Measurements from ENCODE around the gene TBC1D8. TPM values are rescaled to one million over a fixed set of nuclear protein-coding genes. Genes with fewer than 3 reads are reported as not detected.

Gene TBC1D8
- total RNA-seq, 4 donors from 2014 or later, result 22.2 to 68.0 (median 31.9) TPM

DNA sequence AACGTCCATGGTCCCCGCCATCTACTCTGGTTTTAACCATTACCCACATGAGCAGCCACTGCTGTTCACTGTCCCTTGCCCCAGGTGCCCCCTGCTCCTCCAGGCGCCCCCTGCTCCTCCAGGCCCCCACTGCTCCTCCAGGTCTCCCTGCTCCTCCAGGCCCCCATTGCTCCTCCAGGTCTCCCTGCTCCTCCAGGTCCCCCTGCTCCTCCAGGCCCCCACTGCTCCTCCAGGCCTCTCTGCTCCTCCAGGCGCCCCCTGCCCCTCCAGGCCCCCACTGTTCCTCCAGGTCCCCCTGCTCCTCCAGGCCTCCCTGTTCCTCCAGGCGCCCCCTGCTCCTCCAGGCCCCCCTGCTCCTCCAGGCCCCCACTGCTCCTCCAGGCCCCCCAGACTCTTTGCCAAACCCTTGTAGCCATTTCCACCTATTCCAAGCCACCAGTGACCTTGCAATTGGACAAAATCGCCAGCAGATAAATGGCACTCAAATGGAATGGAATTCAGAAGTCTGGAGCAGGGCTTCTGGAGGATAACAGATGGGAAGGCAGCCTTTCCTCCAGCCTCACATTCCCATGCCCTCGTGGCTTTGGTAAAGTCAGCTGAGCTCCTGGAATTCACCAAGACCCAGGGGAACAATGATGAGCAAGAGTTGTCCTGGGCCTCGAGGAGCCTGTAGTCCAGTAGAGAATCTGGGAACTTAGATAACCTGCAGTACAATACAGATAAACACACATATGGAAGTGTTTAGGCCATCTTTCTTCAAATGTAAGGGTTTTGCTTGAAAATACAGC, 162.4 kb downstream of the TBC1D8 start:
- ATAC-seq (ENCODE audit: low FRiP score), result no peak

GRCh38 chr2:100987974-100988373, 163.2 kb downstream of the TBC1D8 start:
- ATAC-seq (ENCODE audit: low FRiP score) (no peak), DNase-seq (ENCODE audit: low spot score) (no peak)
- TF ChIP-seq, protein P1, sequence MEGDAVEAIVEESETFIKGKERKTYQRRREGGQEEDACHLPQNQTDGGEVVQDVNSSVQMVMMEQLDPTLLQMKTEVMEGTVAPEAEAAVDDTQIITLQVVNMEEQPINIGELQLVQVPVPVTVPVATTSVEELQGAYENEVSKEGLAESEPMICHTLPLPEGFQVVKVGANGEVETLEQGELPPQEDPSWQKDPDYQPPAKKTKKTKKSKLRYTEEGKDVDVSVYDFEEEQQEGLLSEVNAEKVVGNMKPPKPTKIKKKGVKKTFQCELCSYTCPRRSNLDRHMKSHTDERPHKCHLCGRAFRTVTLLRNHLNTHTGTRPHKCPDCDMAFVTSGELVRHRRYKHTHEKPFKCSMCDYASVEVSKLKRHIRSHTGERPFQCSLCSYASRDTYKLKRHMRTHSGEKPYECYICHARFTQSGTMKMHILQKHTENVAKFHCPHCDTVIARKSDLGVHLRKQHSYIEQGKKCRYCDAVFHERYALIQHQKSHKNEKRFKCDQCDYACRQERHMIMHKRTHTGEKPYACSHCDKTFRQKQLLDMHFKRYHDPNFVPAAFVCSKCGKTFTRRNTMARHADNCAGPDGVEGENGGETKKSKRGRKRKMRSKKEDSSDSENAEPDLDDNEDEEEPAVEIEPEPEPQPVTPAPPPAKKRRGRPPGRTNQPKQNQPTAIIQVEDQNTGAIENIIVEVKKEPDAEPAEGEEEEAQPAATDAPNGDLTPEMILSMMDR (IDR thresholded peaks at IDR 0.05), result no peak

More for the DNA sequence above, 162.4 kb downstream of the TBC1D8 start:
- TF ChIP-seq, protein P1 (IDR thresholded peaks at IDR 0.05), result no peak
- no peak for DNase-seq (ENCODE audit: low spot score)

GRCh38 chr2:100987536-100987935, 163.6 kb downstream of the TBC1D8 start:
- ATAC-seq (ENCODE audit: low FRiP score) (no peak), DNase-seq (ENCODE audit: low spot score) (no peak)
- TF ChIP-seq, protein P1 (IDR thresholded peaks at IDR 0.05), result no peak

DNA sequence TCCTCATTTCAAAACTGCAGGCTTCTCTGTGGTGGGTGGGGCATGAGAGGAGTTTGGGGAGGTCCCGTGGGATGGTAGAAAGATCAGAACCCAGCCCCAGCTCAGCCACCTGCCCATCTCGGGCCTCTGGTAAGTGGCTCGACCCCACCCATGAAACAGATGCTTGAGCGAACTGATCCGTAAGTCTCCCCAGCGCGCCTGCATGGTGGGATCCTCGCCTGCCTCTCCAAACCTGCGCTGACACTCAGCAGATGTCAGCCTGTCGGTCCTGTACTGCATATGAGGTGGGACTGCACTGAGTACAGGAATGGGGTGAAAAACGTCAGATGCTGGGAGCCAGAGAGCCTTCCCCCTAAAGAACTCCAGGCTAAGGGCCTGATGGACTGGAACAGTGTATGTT, 165.0 kb downstream of the TBC1D8 start:
- ATAC-seq (ENCODE audit: low FRiP score), result no peak
- TF ChIP-seq, protein P1 (IDR thresholded peaks at IDR 0.05), result no peak
- DNase-seq (ENCODE audit: low spot score), result no peak

DNA sequence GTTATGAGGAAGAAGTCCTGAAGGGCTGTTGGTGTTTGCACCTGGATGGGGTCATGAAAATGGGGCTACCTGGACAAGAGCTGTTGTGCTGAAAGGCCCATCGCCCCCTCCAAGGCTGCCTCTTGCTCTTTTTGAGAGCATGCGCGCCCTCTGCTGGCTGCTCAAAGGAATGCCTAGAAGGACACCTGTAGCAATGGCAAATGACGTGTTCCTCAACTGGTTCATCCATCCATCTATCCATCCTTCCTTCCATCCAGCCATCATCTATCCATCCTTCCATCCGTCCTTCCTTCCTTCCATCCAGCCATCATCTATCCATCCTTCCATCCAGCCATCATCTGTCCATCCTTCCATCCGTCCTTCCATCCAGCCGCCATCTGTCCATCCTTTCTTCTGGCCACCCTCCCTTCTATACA, 166.3 kb downstream of the TBC1D8 start:
- DNase-seq (ENCODE audit: low spot score), result peak; percentile 52
- ATAC-seq (ENCODE audit: low FRiP score), result peak; percentile 48

DNA sequence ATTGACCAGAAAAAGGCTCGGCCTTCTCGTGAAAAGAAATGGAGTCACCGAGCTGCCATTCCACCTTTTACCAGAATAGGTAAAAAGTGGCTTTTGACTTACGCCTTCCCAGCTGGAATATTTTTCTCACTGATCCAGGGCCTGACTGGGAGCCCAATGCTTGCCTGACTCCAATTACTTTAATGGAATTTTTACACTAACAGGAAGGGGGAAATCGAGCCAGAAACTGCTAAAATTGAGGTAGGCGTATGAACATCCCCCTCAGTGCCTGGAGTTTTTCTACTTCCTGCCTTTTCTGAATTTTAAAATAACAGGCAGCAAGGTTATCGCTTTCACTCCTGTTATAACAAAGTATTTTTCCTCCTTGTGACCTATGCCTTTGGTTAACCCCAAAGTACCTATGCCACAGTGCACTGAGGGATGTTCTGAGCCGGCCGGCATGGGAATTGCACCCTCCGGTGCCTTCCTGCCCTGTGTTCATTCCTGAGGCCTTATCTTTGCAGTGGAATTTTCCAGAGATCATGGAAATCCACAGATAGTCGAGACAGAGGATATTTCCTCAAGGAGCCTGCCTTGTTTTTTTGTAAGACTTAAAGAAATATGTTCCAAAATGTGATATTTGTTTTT, 167.4 kb downstream of the TBC1D8 start:
- TF ChIP-seq, protein P1 (IDR thresholded peaks at IDR 0.05), result no peak
- DNase-seq (ENCODE audit: low spot score) (no peak), ATAC-seq (ENCODE audit: low FRiP score) (peak; percentile 55)

More for the DNA sequence above, 166.3 kb downstream of the TBC1D8 start:
- TF ChIP-seq, protein P1 (IDR thresholded peaks at IDR 0.05), result peak in 2 of 3 donors; percentile 65 to 93
